H1 (cell line): ENCODE data around the gene SH3RF3. TPM values are rescaled to one million over a fixed set of nuclear protein-coding genes. Genes with fewer than 3 reads are reported as not detected.

Source experiments
- CTCF ChIA-PET: fragments of 300-600 bp; sonication (Branson Sonifier 250); formaldehyde crosslinking; loops from one replicate; lab custom pipeline; 2021; ENCODE audit not compliant: partially characterized antibody; lab: Charles Lee
- POLR2A ChIA-PET: fragments of 300-600 bp; sonication (Branson Sonifier 250); formaldehyde crosslinking; loops from one replicate; lab custom pipeline; 2021; ENCODE audit warnings: inconsistent platforms; ENCODE audit not compliant: partially characterized antibody; lab: Charles Lee
- DNase-seq, 2 experiments: peaks; one replicate each; pipeline versions ENCODE4 v3.0.0 to v3.0.0-alpha.2; 2010 to 2022; ENCODE audit warnings: low spot score in 2 of 2, low read depth in 1 of 2, mixed read lengths in 1 of 2
- FAIRE-seq: peaks from 2 replicates; lab custom pipeline; 2011; peaks lifted over from hg19 to GRCh38; lab: Jason Lieb, UNC
- H2AFZ ChIP-seq: 2 replicates; pipeline ENCODE4 v1.8.1; 2012; ENCODE audit warnings: low read length, inconsistent platforms
- H2AK5ac ChIP-seq: 2 replicates; pipeline ENCODE4 v1.6.1; 2013; ENCODE audit warnings: low read depth, low read length
- H2BK120ac ChIP-seq: replicated peaks from 2 replicates; pipeline ENCODE3; 2013; ENCODE audit warnings: low read depth, low read length, inconsistent platforms
- H2BK12ac ChIP-seq: 2 replicates; pipeline ENCODE4 v1.6.1; 2013; ENCODE audit warnings: low read depth, low read length
- H2BK15ac ChIP-seq: 2 replicates; pipeline ENCODE4 v1.6.1; 2013; ENCODE audit warnings: low read length
- H2BK20ac ChIP-seq: 2 replicates; pipeline ENCODE4 v1.6.1; 2013; ENCODE audit warnings: low read length
- H2BK5ac ChIP-seq: 2 replicates; pipeline ENCODE4 v1.6.1; 2013; ENCODE audit warnings: low read depth, low read length
- H3K14ac ChIP-seq: 2 replicates; pipeline ENCODE4 v1.6.1; 2013; ENCODE audit warnings: inconsistent platforms; ENCODE audit not compliant: insufficient read length
- H3K18ac ChIP-seq: 2 replicates; pipeline ENCODE4 v1.6.1; 2013; ENCODE audit warnings: low read length; ENCODE audit errors: extremely low read depth
- H3K23ac ChIP-seq: 2 replicates; pipeline ENCODE4 v1.6.1; 2013; ENCODE audit warnings: inconsistent platforms; ENCODE audit not compliant: insufficient read length
- H3K23me2 ChIP-seq: 2 replicates; pipeline ENCODE4 v1.6.1; 2013; ENCODE audit warnings: low read depth, low read length
- H3K27ac ChIP-seq: 2 replicates; pipeline ENCODE4 v1.6.1; 2011; ENCODE audit warnings: low read depth, low read length, inconsistent platforms
- H3K27me3 ChIP-seq, 4 experiments: replicated peaks in 1 of 4; 1 replicate in 1 of 4; 2 replicates in 3 of 4; pipeline versions ENCODE4 v1.6.1 to v1.8.1; 2011 to 2013; ENCODE audit warnings: low read length in 3 of 4, mild to moderate bottlenecking in 3 of 4, inconsistent platforms in 2 of 4, mixed read lengths in 2 of 4, moderate library complexity in 1 of 4; ENCODE audit not compliant: control insufficient read depth in 3 of 4, insufficient read depth in 3 of 4; ENCODE audit errors: extremely low read depth in 1 of 4
- H3K36me3 ChIP-seq, 4 experiments: 2 replicates each; pipeline versions ENCODE4 v1.6.1 to v1.8.1; 2011 to 2013; ENCODE audit warnings: mild to moderate bottlenecking in 4 of 4, low read length in 3 of 4, moderate library complexity in 2 of 4, control low read depth in 1 of 4, inconsistent platforms in 1 of 4; ENCODE audit not compliant: insufficient read depth in 4 of 4, control insufficient read depth in 2 of 4
- H3K4ac ChIP-seq: replicated peaks from 2 replicates; pipeline ENCODE3; 2013; ENCODE audit warnings: low read length, low read depth, mixed read lengths, inconsistent platforms; ENCODE audit not compliant: insufficient read length
- H3K4me1 ChIP-seq, 4 experiments: replicated peaks in 1 of 4; 1 replicate in 1 of 4; 2 replicates in 3 of 4; pipeline versions ENCODE4 v1.6.1 to v1.8.1; 2011 to 2013; ENCODE audit warnings: low read length in 3 of 4, inconsistent platforms in 2 of 4, mixed read lengths in 1 of 4; ENCODE audit not compliant: insufficient read depth in 4 of 4, control insufficient read depth in 3 of 4
- H3K4me2 ChIP-seq, 2 experiments: 2 replicates each; pipeline versions ENCODE4 v1.6.1 to v1.8.1; 2011 to 2013; ENCODE audit warnings: low read depth in 2 of 2, low read length in 2 of 2, control low read depth in 1 of 2, inconsistent platforms in 1 of 2, mild to moderate bottlenecking in 1 of 2; ENCODE audit not compliant: insufficient read depth in 1 of 2
- H3K4me3 ChIP-seq, 4 experiments: fragments of 200-600, 300-600 bp in 1 of 4; sonication (generic), shearing (Covaris generic), sonication (Bioruptor Twin) in 1 of 4; 2 replicates each; pipeline versions ENCODE4 v1.5.1 to v1.8.1; 2011 to 2016; ENCODE audit warnings: low read length in 4 of 4, low read depth in 3 of 4, control low read depth in 2 of 4, inconsistent platforms in 2 of 4, mild to moderate bottlenecking in 2 of 4, mixed read lengths in 1 of 4, moderate library complexity in 1 of 4; ENCODE audit not compliant: insufficient read depth in 2 of 4; ENCODE audit errors: extremely low read depth in 1 of 4
- H3K56ac ChIP-seq: replicated peaks from 2 replicates; pipeline ENCODE3; 2013; ENCODE audit warnings: low read depth, mild to moderate bottlenecking, mixed read lengths, low read length, inconsistent platforms; ENCODE audit not compliant: insufficient read length
- H3K79me1 ChIP-seq: 2 replicates; pipeline ENCODE4 v1.6.1; 2013; ENCODE audit warnings: low read depth, low read length, control low read depth
- H3K79me2 ChIP-seq, 2 experiments: 2 replicates each; pipeline versions ENCODE4 v1.6.1 to v1.8.1; 2012 to 2013; ENCODE audit warnings: low read length in 2 of 2, mild to moderate bottlenecking in 2 of 2, inconsistent platforms in 1 of 2; ENCODE audit not compliant: insufficient read depth in 2 of 2, control insufficient read depth in 1 of 2
- H3K9ac ChIP-seq, 4 experiments: replicated peaks in 1 of 4; 1 replicate in 1 of 4; 2 replicates in 3 of 4; pipeline versions ENCODE4 v1.6.1 to v1.8.1; 2011 to 2013; ENCODE audit warnings: low read depth in 3 of 4, low read length in 3 of 4, control low read depth in 2 of 4, mild to moderate bottlenecking in 2 of 4, moderate library complexity in 2 of 4, inconsistent platforms in 1 of 4; ENCODE audit errors: extremely low read depth in 1 of 4
- H3K9me3 ChIP-seq, 2 experiments: 2 replicates each; pipeline versions ENCODE4 v1.6.1 to v1.8.1; 2012 to 2013; ENCODE audit warnings: mild to moderate bottlenecking in 2 of 2, moderate library complexity in 2 of 2, control low read depth in 1 of 2, inconsistent platforms in 1 of 2, low read depth in 1 of 2, low read length in 1 of 2, mixed read lengths in 1 of 2; ENCODE audit not compliant: insufficient read depth in 2 of 2
- H4K20me1 ChIP-seq, 2 experiments: replicated peaks in 1 of 2; 2 replicates each; pipeline versions ENCODE3 to v1.8.1; 2011 to 2013; ENCODE audit warnings: inconsistent platforms in 2 of 2, low read length in 2 of 2, mild to moderate bottlenecking in 1 of 2; ENCODE audit not compliant: insufficient read depth in 2 of 2, control insufficient read depth in 1 of 2
- H4K5ac ChIP-seq: 2 replicates; pipeline ENCODE4 v1.6.1; 2013; ENCODE audit warnings: low read length, low read depth, mixed read lengths, inconsistent platforms; ENCODE audit not compliant: insufficient read length
- H4K8ac ChIP-seq: 2 replicates; pipeline ENCODE4 v1.8.0; 2013; ENCODE audit warnings: mild to moderate bottlenecking, moderate library complexity, low read length, inconsistent platforms; ENCODE audit not compliant: insufficient read depth; ENCODE audit errors: extremely low read depth
- H4K91ac ChIP-seq: replicated peaks from 2 replicates; pipeline ENCODE3; 2013; ENCODE audit warnings: low read length, mixed read lengths, inconsistent platforms; ENCODE audit not compliant: insufficient read length
- ASH2L ChIP-seq: fragments of 200-600, 300-600 bp; sonication (generic); IDR thresholded peaks from one replicate; pipeline ENCODE4 v1.7.1; 2017; ENCODE audit warnings: low read length
- CBX5 ChIP-seq: fragments of 300-800, 300-1000 bp; sonication (generic); IDR thresholded peaks from 2 replicates; pipeline ENCODE4 v1.7.1; 2016; ENCODE audit warnings: antibody characterized with exemption, low read length, low read depth
- CHD1 ChIP-seq: IDR thresholded peaks from 2 replicates; pipeline ENCODE4 v1.6.1; 2012; ENCODE audit warnings: low read depth, low read length, improper control_type of control experiment
- NANOG ChIP-seq: IDR thresholded peaks from 2 replicates; pipeline ENCODE4 v1.6.1; 2011; ENCODE audit warnings: low read length, low read depth, mild to moderate bottlenecking, inconsistent platforms; ENCODE audit not compliant: insufficient read depth, poor library complexity, severe bottlenecking
- SP1 ChIP-seq: IDR thresholded peaks from 2 replicates; pipeline ENCODE4 v1.6.1; 2011; ENCODE audit warnings: low read depth, low read length
- TEAD4 ChIP-seq: IDR thresholded peaks from 2 replicates; pipeline ENCODE4 v1.6.1; 2012; ENCODE audit warnings: low read depth, low read length, inconsistent platforms, mixed read lengths
- WGBS, 2 experiments: shearing (Covaris generic) in 1 of 2; methylation state at CpG; one replicate each; pipeline versions ENCODE4 v1.1.6 to v1.1.7; 2013 to 2015; ENCODE audit warnings: low lambda C conversion rate in 2 of 2, mixed read lengths in 2 of 2, inconsistent platforms in 1 of 2, low coverage in 1 of 2, missing lambda C conversion rate in 1 of 2; ENCODE audit not compliant: insufficient replicate concordance in 2 of 2, insufficient coverage in 1 of 2, insufficient read length in 1 of 2; ENCODE audit errors: extremely low coverage in 1 of 2, missing lambda C conversion rate in 1 of 2; 5-methylcytosine and 5-hydroxymethylcytosine counted together
- polyA plus RNA-seq, 7 experiments: library from polyadenylated mRNA; depleted of rRNA in 3 of 7; stranded (reverse) in 5 of 7; unstranded in 2 of 7; fragments of >200 nt in 5 of 7; fragments of 200-250 nt in 2 of 7; gene quantifications; 1 replicate in 5 of 7; 2 replicates in 1 of 7; 4 replicates in 1 of 7; pipeline versions ENCODE4 v1.2.1 to v1.2.3, GENCODE V29; 2011 to 2013; ENCODE audit warnings: missing spikeins in 2 of 7, mixed read lengths in 2 of 7
- total RNA-seq: library from RNA; stranded (reverse); fragmentation: NEBNext Ultra II Directional; extraction: Animal tissue kit (Norgen Biotek cat#: 25700); gene quantifications from 2 replicates; pipeline ENCODE4 v1.2.1, GENCODE V29; 2021
- TF ChIP-seq, protein P1 (sequence below): IDR thresholded peaks from 2 replicates; pipeline ENCODE4 v1.6.1; 2012; ENCODE audit warnings: inconsistent platforms

Gene SH3RF3
- total and polyA plus RNA-seq, 2 of the 8 experiments (the other 6 are each of a cell fraction or from before 2014, with no cell fraction given): 0.11 to 0.65 TPM

DNA sequence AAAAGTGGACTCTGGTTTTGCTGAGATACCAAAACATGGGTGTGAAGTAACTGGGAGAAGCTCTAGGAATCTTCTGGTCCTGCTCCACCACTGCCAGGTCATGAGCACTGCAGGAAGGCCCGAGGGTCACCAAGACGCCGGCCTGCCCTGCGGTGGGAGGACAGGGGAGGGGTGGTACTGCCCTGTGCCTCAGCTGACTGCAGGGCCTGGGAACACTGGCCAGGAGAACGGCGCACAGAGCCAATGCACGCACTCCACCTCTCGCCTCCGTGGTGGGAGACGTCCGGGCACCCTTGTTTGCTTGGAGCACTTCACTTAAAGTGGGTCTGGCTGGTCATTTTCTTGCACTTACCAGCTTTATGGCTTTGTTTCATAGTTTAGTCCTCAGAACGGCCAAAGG, 153.4 kb downstream of the SH3RF3 start:
- no peaks in the 10 kb centered on the region for H3K27me3 ChIP-seq
- H3K36me3 ChIP-seq: no peaks in the 10 kb centered on the region
- no peak overlapping the region for H2BK12ac ChIP-seq
- POLR2A ChIA-PET: no interaction called here
- H3K27ac ChIP-seq: no peak overlapping the region
- H3K4me1 ChIP-seq: peaks cover 0 to 5% (median 4%) of the 10 kb centered on the region in 4 experiments; a peak in 5 of 7 replicates
- no peak overlapping the region for H2BK120ac ChIP-seq
- H2BK15ac ChIP-seq: no peak overlapping the region
- FAIRE-seq: no peak
- no peak overlapping the region for H3K14ac ChIP-seq
- WGBS, 2 experiments: 89% methylated on average over 12 of the region's 12 CpGs; no CpG with 5 or more reads in 1 of the 2 experiments
- no peak overlapping the region for H3K18ac ChIP-seq
- no peak overlapping the region for H3K56ac ChIP-seq
- no peak overlapping the region for H3K4ac ChIP-seq
- no peak overlapping the region for H2AK5ac ChIP-seq
- H4K5ac ChIP-seq: no peak overlapping the region
- H3K9me3 ChIP-seq: no peaks in the 10 kb centered on the region
- no peak overlapping the region for H2BK5ac ChIP-seq
- no peaks in the 10 kb centered on the region for H3K79me2 ChIP-seq
- CTCF ChIA-PET: interaction anchor here (1.1 to 2.7 kb wide), 7 partner anchors 12 to 228 kb away, joined by 3 to 13 read pairs (median 5); no protein-coding TSS in a partner anchor
- no peak overlapping the region for H2AFZ ChIP-seq
- no peak overlapping the region for H3K23ac ChIP-seq
- H3K23me2 ChIP-seq: no peaks in the 10 kb centered on the region
- no peak overlapping the region for H3K4me2 ChIP-seq
- TF ChIP-seq, protein P1, sequence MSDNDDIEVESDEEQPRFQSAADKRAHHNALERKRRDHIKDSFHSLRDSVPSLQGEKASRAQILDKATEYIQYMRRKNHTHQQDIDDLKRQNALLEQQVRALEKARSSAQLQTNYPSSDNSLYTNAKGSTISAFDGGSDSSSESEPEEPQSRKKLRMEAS: no peak
- TF ChIP-seq TEAD4 (no peak), CHD1 (no peak), NANOG (no peak), ASH2L (no peak), CBX5 (no peak), SP1 (no peak)
- TF ChIP-seq, all 59 proteins: peak for 0
- DNase-seq: no peak
- Histone ChIP-seq H3K9ac (no peak overlapping the region), H4K20me1 (no peaks in the 10 kb centered on the region), H3K4me3 (no peak overlapping the region), H4K91ac (no peak overlapping the region), H2BK20ac (no peak overlapping the region), H3K79me1 (no peaks in the 10 kb centered on the region), H4K8ac (peak overlapping the region; percentile 16; the same call in 1 of the 2 replicates)
